Measurements from ENCODE around the gene CENATAC.
"Not testable (repeated sequence)": the region's sequence is repeated elsewhere in the genome, so short reads cannot be mapped to it uniquely, and the experiment has no call there.

Gene CENATAC

DNA sequence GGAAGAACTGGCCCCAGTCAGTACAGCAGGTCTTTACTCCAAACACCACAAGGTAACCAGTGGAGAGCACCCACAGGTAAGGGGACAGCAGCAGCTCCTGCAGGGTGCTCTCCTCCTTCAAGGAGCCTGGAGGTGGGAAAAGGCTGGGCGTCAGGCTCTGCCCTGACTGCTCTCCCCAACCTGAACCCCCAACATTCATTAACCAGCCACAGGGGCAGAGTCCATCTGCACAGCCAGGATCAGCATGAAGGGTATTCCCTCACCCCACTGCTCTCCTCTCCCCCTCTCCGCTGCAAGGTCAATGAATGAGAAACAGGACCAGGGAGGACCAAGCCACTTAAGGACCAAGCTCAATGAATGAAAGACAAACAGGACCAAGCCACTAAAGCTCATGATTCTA lies 29.0 kb downstream of the CENATAC start:
- no peak for DNase-seq (ENCODE audit: low spot score)

DNA sequence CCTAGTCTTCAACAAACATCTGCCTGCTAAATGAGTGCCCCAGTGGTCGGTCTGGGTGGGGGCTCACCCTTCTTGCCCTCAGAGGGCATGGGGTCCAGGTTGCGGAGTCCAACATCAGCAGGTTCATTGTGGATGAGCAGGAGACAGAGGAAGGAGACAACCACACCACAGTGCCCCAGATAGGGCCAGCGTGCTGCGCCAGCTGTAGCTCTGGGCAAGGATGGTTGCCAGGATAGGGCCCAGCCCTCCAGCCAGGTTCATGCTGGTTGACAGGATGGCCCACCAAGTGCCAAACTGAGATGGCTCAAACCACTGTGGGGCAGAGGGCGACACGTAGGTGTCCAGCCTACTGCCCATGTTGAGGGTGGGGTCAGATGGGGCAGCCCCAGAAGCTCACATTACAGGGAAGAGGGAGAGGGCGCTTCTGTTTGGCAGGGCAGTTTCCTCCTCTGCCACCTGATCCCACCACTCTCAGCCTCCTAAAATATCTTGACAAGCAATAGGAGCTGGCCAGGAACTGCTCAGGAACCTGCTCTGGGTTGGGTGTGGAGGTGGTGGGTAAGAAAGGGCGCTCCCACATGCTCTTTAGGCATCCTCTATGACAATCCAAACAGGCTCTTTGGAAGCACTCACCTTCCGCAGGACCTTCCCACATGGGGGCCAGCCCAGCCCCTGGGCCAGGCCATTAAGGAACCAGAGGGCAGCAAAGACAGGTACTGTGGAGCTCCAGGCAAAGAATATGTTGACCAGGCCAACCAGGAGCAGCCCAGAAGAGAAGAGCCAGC lies 29.8 kb downstream of the CENATAC start:
- no peak for DNase-seq (ENCODE audit: low spot score)

DNA sequence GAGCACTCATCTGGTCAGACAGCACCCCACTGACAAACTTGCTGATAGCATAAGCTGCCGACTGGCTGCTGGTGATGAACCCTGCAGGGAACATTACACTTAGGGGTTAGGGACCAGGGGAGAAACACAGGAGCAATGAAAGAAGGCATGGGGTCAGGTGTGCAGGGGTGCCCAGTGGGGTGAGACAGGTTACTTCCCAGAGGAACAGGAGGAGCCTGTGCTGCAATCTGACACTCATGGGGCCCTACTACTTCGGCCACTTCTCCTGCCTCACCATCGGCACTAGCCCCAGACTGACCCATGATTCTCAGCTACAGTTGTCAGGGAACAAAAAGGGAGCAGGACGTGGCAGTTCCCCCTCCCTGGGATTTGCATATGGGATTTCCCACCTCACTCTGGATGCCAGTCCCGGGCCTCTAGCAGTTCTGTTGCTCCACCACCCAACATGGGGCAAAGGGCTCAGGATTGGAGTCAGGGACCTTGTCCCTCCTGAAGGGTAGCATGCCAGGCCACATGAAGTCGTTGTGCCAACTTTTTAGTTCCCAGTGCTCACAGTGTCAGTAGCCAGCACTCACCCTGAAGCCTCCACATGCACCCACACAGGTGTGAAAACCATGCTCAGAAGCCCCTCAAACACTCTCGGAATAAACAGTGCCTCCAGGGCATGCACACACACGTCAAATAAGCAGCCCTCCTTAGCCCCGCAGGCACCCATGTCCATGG lies 30.6 kb downstream of the CENATAC start:
- DNase-seq (ENCODE audit: low spot score) = no peak

DNA sequence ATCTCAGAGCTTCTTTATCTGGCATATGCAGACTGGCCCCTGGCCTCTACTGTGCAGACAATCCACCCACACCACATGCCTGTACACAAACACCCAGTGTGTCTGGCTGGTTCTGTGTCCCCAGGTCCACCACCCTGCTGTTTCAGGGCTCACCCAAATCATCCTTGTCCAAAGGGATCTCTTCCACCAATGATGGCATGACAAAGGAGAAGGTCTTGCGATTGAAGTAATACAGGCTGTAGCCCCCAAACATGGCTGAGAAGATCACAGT lies 31.1 kb downstream of the CENATAC start:
- DNase-seq (ENCODE audit: low spot score) = no peak

DNA sequence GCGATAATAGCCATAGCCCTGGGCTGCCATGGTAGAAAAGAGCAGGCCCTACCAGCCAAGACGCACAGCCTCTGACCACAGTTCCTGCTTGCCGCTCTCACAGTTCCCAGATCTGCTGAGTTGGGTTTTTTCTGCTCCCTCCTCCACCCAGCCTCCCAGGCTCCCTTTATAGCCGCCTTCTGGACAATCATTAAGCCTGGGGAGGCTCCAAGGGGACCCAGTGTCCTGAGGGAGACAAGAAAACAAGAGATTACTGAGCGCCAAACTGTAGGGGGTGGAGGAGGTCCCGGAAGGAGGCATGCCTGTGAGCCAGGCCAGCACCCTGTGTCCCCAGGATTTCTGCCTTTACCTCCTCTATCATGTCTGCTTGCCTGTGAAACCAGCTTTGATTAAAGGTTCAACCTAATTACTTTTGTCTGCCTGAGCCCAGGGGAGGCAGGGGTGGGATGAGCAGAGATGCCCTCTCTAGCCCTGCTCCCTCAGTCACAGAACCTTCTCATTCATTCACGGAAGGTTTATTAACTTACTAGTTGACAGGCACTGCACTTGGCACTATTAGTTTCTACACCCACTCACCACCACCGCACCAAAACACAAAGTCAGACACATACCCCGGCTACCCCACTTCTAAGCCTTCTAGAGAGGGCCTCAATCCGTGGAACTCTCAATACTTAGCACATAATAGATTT lies 31.5 kb downstream of the CENATAC start:
- peak; percentile 9 for DNase-seq (ENCODE audit: low spot score)

DNA sequence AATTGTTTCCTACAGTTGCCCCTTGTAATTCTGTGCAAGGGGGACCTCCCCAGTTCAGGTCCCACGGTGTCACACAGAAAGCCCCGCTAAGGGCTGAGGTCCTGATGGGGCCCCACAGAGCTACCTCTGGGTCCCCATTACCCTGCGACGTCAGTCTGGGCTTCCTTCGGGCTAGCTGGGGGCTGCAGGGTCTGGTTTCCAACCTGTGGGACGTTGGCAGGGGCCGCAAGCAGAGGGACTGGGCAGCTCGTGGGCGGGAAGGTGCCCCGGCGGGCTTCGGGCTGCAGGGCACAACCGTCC lies 32.0 kb downstream of the CENATAC start:
- no peak for DNase-seq (ENCODE audit: low spot score)

DNA sequence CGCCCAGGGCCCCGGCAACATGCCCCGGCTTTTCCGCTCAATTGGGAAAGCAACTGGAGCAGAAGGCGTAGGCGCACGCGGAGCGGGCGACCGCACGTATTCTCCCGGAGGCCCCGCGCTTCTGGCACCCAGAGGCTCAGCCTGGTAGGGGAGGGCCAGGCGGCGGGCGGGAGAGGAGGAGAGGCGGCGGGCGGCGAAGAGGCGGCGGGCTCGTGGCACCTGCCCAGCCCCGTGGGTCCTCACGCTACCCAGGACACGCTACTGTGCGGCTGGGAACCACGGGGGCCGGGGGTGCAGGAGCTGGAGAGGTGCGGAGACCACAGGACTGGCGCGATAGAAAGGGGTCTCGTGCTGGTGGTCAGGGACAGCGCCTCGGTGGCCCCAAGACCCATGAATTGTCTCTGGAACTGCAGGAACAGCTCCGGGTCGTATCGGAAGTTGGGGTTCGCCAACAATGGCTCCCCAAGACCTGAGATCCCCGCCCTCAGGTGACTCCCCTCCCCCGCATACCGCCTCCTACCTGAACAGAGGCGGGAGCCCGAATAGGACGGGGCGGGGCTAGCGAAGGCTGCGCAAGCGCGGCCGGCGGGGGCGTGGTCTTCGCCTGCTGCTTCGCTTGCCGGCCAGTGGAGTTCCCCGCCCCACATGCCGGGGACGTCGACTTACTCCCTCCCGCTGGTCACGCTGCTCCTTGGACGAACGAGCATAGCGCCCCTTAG lies 32.5 kb downstream of the CENATAC start, which contains the start of gene SLC37A4:
Gene SLC37A4, minus strand, starts transcription at position 549 of the 719 bp plus-strand sequence.
- peak; percentile 100 for DNase-seq (ENCODE audit: low spot score)

DNA sequence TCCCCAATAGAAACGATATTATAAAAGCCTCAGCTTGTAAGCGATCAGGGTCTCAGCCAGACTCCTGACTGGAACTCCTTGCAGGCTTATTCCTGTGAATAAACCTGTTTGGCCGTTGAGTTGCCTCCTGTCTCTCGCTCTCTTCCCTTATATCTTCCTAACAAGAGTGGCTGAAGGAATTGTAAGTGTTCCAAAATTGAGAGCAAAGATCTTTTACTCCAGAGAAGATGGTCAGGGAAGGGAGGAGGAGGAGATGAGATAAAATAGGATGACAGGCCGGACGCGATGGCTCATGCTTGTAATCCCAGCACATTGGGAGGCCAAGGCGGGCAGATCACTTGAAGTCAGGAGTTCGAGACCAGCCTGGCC lies 34.0 kb downstream of the CENATAC start:
- DNase-seq (ENCODE audit: low spot score) = no peak

DNA sequence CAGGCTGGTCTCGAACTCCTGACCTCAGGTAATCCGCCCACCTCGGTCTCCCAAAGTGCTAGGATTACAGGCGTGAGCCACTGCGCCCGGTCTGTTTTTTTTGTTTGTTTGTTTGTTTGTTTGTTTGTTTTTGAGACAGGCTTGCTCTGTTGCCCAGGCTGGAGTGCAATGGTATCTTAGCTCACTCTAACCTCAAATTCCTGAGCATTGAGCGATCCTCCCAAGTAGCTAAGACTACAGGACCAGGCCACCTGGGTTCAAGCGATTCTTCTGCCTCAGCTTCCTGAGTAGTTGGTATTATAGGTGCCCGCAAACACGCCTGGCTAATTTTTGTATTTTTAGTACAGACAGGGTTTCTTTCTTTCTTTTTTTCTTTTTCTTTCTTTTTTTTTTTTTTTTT lies 35.5 kb downstream of the CENATAC start:
- DNase-seq (ENCODE audit: low spot score) = not testable (repeated sequence)

DNA sequence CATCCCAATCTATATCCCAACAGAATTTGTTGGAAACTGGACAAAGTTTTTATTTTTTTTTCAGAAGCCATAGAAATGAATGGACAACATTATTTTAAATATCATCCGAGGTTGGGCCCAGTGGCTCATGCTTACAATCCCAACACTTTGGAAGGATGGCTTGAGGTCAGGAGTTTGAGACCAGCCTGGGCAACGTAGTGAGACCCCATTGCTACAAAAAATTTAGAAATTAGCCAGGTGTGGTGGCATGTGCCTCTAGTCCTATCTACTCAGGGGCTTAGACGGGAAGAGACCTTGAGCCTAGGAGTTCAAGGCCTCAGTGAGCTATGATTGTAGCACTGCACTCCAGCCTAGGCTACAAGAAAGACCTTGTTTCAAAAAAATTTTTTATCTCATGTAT lies 36.9 kb downstream of the CENATAC start:
- no peak for DNase-seq (ENCODE audit: low spot score)

DNA sequence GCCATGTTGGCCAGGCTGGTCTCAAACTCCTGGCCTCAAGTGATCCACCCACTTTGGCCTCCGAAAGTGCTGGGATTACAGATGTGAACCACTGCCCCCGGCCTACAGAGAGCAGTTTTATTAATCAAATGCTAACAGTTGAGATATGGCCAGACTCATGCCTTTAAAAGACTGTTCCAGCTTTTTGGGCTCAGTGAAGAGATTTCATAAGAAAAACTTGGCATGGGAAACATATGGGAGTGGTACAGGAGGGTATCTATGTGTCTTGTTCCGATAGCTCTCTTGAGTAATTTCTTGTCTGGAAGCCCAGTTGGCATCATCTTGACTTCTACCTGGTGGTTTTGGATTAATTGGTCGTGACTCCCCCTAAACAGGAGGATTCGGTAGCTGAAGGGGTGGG lies 40.9 kb downstream of the CENATAC start:
- no peak for DNase-seq (ENCODE audit: low spot score)

DNA sequence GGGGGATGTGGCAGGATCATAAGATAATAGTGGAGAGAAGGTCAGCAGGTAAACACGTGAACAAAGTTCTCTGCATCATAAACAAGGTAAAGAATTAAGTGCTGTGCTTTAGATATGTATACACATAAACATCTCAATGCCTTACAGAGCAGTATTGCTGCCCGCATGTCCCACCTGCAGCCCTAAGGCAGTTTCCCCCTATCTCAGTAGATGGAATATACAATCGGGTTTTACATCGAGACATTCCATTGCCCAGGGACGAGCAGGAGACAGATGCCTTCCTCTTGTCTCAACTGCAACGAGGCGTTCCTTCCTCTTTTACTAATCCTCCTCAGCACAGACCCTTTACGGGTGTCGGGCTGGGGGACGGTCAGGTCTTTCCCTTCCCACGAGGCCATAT lies 41.5 kb downstream of the CENATAC start:
- DNase-seq (ENCODE audit: low spot score) = not testable (repeated sequence)

DNA sequence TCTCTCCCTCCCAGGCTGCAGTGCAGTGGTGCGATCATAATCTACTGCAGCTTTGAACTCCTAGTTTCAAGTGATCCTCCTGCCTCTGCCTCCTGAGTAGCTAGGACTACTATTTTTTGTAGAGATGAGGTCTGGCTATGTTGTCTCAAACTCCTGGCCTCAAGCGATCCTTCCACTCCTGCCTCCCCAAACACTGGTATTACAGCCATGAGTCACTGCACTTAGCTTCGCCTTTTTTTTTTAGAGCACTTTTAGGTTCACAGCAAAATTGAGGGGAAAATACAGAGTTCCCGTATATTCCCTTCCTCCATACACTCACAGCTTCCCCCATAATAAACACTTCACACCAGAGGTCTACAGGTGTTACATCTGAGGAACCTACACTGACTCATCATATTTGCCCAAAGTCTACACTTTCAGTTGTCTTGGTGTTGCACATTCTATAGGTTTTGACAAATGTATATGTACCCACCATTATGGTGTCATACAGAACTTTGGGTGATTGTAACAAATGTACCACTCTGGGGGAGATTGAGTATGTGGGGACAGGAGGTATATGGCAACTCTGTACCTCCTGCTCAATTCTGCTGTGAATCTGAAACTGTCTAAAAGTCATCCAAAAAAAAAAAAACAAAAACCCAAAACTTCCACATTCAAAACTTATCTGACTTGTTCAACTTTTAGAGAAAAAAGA lies 44.0 kb downstream of the CENATAC start:
- no peak for DNase-seq (ENCODE audit: low spot score)

DNA sequence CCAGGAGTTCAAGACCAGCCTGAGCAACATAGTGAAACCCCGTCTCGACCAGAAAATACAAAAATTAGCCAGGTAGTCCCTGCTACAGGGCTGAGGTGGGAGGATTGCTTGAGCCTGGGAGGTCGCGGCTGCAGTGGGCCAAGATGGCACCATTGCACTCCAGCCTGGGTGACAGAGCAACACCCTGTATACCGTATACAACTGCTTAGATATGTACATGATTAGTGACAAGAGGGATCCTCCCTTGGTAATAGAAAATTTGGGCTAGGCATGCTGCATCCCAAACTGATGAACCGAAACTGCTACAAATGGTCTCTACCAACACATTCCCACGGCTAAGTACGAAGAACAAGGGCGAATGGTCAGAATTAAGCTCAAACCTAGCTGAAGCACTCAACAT lies 45.0 kb downstream of the CENATAC start:
- DNase-seq (ENCODE audit: low spot score) = no peak

DNA sequence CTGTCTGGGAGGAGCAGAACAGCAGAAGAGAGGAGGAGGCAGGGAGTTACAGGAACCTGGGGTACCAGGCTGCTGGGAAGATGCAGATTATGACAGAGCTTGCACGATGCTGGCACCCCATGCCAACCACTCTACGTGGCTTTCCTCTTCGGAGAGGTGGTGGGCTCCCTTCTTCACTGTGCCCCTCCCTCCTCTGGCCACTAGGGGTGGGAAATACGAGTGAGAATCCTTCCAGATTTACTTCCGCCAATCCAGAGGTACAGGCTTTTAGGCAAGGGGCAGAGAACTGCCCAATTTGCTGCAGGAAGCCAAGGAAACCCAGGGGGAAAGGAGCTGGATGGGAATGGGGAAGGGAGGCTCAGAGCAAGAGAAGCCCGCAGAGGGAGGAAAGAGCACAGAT lies 46.8 kb downstream of the CENATAC start:
- no peak for DNase-seq (ENCODE audit: low spot score)

DNA sequence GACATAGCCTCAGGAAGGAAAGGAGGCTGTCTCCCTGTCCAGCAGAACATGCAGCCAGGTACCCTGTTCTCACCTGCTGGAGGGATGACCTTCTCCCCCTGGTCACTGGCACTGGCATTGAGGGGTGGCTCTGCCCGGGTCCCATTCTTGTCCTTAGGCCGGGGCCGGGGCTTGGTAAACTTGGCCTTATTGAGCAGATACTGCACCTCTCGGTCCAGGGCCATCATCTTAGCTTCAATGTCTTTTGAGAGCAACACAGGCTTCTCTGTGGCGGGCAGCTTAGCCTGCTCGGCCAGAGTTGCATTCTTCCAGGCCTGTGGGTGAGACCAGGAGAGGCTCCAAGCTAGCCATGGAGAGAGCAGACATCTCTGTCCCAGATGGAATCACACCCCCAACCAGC lies 48.6 kb downstream of the CENATAC start:
- no peak for DNase-seq (ENCODE audit: low spot score)

DNA sequence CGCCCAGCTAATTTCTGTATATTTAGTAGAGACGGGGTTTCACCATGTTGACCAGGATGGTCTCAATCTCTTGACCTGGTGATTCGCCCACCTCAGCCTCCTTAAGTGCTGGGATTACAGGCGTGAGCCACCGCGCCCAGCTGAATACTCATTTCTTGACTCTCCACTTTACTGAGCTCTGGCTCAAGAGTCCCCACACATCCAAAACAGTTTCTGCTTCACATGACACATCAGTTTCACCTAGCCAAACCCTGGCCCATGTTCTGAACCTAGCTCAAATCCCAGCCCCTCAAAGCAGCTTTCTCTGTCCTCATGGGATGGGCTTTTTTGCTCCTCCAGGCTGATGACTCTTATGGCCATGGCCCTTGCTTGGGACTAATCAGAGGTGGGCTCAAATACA lies 49.3 kb downstream of the CENATAC start:
- DNase-seq (ENCODE audit: low spot score) = no peak

DNA sequence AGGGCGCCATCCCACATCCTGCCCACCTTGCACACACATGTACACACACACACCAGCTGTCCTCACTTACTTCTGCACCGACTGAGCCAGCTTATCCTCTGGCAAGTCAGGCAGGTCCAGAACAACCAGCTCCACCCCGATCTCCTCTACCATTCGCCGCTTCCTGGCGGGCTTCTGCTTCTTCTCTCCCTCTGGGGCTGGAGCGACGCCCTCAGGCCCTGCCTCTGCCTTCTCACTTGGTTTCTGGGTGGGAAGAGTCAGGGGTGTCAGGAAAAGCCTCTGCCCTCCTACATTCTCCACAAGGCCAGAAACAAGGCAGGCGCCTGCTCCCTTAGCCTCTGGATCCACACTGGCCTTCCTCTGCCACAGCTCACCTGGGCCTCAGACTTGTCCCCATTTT lies 50.7 kb downstream of the CENATAC start:
- DNase-seq (ENCODE audit: low spot score) = no peak

DNA sequence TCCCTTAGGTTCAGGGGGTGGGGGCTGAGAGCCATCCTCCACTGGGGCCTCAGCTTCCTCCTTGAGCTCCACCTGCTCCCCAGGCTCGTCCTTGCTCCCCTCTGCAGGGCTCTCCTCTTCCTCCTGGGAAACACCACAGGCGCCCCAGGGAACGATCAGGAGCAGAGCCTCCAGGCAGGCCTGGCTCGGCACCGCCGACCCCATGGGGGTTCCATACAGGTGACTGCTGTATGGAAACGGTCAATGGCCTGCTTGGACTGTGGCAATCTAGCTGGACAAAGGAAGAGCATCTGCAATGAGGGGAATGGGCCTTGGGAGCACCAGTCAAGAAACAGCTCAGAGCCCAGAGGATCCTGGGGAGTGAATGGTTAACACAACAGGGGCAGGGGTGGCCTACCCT lies 51.1 kb downstream of the CENATAC start:
- DNase-seq (ENCODE audit: low spot score) = no peak

DNA sequence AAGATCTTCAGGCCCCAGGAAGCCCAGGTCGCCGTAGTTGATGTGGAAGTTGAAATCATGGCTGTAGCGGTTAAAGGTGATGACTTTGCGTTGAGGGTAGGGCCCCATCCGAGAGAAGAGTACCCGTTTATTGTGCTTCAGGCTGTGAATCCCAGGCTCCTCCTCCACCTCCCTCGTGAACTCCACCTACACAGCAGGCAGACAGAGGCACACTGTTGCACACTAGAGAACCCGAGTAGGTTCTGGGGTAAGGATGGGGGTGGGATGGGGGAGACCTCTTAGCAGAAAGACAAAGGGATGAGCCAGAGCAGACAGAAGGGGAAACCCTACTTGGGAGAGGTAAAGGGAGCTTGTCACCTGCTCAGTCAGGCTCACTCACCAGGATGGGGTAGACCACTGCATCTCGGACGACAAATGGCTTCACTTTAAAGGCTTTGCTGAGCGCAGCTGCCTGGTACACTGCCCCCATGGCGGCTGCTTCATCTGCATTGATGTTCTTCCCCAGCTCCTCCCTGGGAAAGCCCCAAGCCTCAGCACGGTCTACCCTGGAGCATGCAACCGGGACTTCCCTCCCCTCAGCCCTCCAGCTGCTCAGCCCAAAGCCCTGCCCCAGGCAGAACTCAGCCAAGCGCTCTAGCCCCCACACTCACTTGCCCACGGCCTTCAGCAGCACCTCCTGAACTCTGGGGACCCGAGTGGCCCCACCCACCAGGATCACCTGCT lies 53.7 kb downstream of the CENATAC start:
- peak; percentile 35 for DNase-seq (ENCODE audit: low spot score)

DNA sequence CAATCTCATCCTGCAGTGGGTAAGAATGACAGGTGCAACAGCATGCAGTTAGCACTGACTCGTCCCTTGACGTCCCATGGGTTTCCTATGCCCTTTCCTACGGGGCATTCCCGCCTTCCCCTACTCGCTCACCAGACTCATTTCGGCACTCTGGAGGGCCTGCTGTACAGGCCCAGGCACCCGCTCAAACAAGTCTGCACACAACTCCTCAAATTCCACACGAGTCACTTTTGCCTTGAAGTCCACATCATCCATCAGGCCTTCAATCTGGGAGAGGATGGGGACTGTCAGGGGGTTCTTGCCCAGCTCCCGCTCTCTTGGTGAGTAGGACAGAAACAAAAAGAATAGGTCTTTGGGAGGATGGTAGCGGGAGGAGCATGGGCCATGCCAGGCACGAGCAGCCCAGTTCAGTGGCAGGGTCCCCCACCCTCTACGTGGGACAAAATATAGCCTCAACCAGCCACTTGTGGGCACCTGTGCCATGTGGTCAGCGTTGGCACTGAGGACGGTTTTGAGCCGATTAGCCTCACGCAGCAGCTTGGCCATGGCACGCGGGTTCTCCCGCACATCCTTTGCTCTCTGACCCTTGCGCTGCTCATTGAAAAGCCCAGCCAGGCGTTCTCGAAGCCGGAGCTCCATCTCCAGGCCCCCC lies 54.4 kb downstream of the CENATAC start:
- DNase-seq (ENCODE audit: low spot score) = no peak

Measured in CD4-positive, alpha-beta T cell treated with Interleukin-2 at 100 ng/mL for 4 hours (primary cell).